Omental fat pad (tissue), 4 donors: ENCODE measurements around the gene C18orf63. TPM values are rescaled to one million over a fixed set of nuclear protein-coding genes. Genes with fewer than 3 reads are reported as not detected.

ENCODE experiments used
- ATAC-seq: fragments of 150-250 bp; one replicate; pipeline ENCODE4 v1.9.1; 2016; ENCODE audit warnings: mild to moderate bottlenecking, moderate library complexity; ENCODE audit not compliant: low FRiP score
- DNase-seq: peaks from one replicate; pipeline ENCODE4 v3.0.0-alpha.2; 2019; ENCODE audit warnings: low spot score
- total RNA-seq, 4 donors: library from RNA; depleted of rRNA; stranded (reverse); fragments of >200 nt; gene quantifications; one replicate each; pipeline ENCODE4 v1.1.0, GENCODE V29; 2016
- TF ChIP-seq, protein P1 (sequence below), 3 donors: fragments of 450-650 bp; IDR thresholded peaks; one replicate each; pipeline ENCODE4 v1.5.1; 2016 to 2017; ENCODE audit warnings: antibody characterized with exemption in 3 of 3, mild to moderate bottlenecking in 3 of 3, moderate library complexity in 2 of 3

C18orf63 gene
- total RNA-seq, 4 donors from 2014 or later: not detected

DNA sequence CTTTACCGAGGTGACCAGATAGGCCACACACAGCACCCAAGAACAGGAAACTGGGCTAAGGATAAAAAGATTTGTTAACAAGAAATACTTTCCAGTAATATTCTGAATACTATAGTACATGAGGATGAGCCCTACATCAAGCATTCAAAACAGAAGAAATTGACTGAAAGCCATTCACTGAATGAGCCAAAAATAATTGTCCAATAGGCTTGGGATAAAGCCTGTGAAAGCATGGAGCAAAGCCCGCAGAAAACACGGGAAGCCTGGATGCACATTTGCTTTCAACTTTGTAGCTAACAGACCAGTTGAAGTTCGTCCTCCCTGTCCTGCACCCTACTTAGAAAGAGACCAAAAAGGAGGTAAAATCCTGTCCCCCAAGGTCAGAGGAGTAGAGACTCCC, 85.2 kb downstream of the C18orf63 start:
- TF ChIP-seq, protein P1, sequence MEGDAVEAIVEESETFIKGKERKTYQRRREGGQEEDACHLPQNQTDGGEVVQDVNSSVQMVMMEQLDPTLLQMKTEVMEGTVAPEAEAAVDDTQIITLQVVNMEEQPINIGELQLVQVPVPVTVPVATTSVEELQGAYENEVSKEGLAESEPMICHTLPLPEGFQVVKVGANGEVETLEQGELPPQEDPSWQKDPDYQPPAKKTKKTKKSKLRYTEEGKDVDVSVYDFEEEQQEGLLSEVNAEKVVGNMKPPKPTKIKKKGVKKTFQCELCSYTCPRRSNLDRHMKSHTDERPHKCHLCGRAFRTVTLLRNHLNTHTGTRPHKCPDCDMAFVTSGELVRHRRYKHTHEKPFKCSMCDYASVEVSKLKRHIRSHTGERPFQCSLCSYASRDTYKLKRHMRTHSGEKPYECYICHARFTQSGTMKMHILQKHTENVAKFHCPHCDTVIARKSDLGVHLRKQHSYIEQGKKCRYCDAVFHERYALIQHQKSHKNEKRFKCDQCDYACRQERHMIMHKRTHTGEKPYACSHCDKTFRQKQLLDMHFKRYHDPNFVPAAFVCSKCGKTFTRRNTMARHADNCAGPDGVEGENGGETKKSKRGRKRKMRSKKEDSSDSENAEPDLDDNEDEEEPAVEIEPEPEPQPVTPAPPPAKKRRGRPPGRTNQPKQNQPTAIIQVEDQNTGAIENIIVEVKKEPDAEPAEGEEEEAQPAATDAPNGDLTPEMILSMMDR (IDR thresholded peaks at IDR 0.05): no peak
- DNase-seq (no peak), ATAC-seq (no peak)

DNA sequence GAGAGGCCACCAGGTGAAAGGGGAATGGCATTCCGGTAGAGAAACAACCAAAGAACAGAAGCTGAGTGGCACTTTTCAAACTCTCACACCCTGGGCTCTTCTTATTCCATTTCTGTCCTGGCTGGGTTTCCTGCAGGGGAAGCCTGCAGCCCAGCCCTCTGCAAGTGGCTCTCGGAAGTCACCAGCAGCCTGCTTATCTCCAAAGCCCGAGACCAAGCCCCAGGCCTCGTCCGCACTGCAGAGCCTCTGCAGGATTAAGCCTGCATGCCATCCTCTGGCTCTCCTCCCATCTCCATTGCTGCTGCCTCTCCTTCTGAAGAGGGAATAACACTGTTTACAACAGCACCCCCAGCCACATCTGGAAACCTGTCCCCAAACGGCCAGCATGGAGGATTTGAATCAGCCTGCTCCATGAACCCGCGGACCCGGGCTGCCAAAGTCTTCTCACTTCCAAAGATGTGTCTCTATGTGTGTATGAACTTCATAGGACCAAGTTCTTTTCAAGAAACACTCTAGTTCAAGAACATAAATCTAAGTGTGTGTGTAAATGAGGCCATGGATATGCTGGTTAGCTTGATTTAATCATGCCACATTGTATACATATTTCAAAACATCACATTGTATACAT, 87.3 kb downstream of the C18orf63 start:
- ATAC-seq (no peak), DNase-seq (no peak)
- TF ChIP-seq, protein P1 (IDR thresholded peaks at IDR 0.05): no peak

DNA sequence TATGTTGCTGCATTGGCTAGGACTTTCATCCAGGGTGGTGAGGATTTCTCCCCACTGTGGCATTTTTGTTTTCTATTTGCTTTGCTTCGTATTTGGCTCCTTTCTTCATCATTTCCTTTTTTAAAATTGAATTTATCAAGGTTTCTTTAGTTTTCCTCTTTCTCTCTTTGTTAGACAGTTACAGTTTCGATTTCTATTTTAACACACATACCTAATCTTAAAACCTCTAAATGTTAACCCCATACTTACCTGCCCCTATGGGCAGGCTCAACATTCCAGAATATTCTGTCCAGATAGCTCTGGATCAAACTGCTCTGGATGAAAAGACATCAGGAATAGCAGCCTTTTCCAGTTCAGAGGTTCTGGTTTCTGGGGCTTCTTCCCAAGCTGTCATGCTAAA, 92.2 kb downstream of the C18orf63 start:
- DNase-seq: no peak
- ATAC-seq: no peak
- TF ChIP-seq, protein P1 (IDR thresholded peaks at IDR 0.05): no peak

Other genes starting within 250 kb of the C18orf63 start
- gene FBXO15, start 168.0 kb upstream of the C18orf63 start, total RNA-seq: under 1 TPM in 3 of 4 donors, not detected in 1; 0.28 to 0.60 (median 0.50) TPM
- 10 to 100 TPM; 33.9 to 44.5 (median 38.8) TPM for gene TIMM21, start 167.3 kb upstream of the C18orf63 start, total RNA-seq
- gene CYB5A, start 23.9 kb upstream of the C18orf63 start, total RNA-seq: 100 to 1,000 TPM; 258 to 547 (median 341) TPM
- under 1 TPM in 1 of 4 donors, not detected in 3; 0.28 TPM for gene DIPK1C, start 141.5 kb downstream of the C18orf63 start, total RNA-seq
- gene CNDP2, start 180.5 kb downstream of the C18orf63 start, total RNA-seq: 100 to 1,000 TPM in 1 of 4 donors, 10 to 100 TPM in 3; 78.8 to 132 (median 89.3) TPM
- gene CNDP1, start 218.7 kb downstream of the C18orf63 start, total RNA-seq: not detected